GM19351 (cell line): ENCODE measurements around the gene PSTPIP1.
A peak's percentile ranks its signal among the peaks of the same experiment; 100 is the strongest.
"Not testable (repeated sequence)": the region's sequence is repeated elsewhere in the genome, so short reads cannot be mapped to it uniquely, and the experiment has no call there.

Source experiments
- ATAC-seq: cut with Tn5 transposase; IDR thresholded peaks from one replicate; pipeline ENCODE4 v1.9.1; 2021; ENCODE audit warnings: mild to moderate bottlenecking, moderate library complexity; ENCODE audit not compliant: unreplicated experiment

PSTPIP1 gene

DNA sequence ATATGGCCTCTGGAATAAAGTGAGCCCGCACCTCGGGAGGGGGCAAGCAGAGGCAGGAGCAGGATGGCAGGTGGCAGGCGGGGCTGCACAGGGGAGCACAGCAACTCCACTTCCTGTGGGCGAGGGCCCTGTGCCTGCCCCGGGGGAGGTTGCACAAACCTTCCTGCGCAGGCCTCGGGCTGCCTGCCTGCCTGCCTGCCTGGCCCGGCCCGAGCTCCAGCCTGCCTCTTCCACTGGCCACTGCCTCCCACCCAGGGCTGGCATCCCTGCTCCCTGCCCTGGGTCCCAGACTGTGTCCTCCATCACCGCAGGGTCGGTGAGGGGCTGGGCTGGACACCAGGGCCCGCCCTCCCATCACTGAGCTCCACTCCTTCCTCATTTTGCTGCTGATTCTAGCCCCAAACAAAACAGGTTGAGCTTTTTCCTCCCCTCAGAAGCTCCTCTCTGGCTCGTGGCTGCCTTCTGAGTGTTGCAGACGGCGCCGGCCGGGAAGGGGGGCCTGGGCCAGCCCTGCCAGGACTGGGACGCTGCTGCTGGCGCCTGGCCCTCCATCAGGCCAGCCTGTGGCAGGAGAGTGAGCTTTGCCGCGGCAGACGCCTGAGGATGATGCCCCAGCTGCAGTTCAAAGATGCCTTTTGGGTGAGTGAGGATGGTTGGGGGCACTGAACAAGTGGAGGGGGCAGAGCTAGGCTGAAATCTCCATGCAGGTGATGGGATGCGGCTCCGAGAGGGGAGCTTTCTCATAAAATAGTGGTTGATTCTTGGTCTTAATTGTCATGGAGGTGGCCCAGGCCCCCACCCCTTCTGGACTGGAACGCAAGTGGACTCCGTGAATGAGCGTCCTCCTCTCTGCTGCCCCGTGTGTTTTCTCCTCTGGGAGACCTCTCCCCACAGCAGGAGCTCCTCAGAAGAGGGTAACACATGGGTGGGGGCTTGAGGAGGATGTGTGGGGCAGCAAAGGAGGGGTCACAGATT, at the start of gene PSTPIP1:
PSTPIP1 (plus strand) TSS at position 156 of the 975 bp plus-strand sequence; CDS start at position 604, 448 bp downstream.
- ATAC-seq: peak; percentile 52

- ATAC-seq: no peak
Observed at GRCh38 chr15:76945494-76946093, 49.3 kb upstream of the PSTPIP1 start.

DNA sequence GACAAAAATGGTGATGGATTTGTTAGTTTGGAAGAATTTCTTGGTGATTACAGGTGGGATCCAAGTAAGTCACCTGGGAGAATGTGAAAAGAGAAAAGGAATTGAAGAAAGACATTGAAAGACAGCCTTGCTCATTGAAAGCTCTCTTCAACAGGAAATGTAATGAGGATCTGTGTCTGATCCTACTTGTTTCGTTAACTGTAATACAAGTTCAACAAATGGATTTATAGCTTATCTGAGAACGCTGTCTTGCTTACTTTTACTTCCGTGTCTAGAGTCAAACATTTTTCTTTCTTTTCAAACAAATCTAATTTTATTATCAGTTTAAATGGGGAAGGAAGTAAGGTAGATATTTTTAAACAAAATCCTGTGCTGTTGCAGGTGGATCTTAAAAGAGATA, 47.5 kb upstream of the PSTPIP1 start:
- ATAC-seq: no peak

DNA sequence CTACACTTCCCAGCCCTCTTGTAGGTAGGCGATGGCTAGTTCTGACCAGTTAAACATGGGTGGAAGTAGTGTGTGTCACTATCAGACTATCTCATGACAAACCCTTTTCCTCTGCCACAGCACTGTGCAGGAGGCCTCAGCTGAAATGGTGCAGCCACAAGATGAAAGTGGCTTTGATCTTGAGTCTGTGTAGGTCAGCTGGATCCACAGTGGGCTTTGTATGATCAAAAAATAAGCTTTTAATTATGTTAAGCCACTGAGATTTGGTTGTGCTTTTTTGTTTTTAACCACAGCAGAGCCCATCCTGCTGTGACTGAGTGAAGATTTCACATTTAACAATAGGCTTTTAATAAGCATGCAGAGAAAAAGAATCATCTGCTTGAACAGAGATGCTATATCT, 43.7 kb upstream of the PSTPIP1 start:
- no peak for ATAC-seq

GRCh38 chr15:76953913-76954312, 41.0 kb upstream of the PSTPIP1 start:
- ATAC-seq: no peak

GRCh38 chr15:76954744-76955143, 40.2 kb upstream of the PSTPIP1 start:
- ATAC-seq: no peak

DNA sequence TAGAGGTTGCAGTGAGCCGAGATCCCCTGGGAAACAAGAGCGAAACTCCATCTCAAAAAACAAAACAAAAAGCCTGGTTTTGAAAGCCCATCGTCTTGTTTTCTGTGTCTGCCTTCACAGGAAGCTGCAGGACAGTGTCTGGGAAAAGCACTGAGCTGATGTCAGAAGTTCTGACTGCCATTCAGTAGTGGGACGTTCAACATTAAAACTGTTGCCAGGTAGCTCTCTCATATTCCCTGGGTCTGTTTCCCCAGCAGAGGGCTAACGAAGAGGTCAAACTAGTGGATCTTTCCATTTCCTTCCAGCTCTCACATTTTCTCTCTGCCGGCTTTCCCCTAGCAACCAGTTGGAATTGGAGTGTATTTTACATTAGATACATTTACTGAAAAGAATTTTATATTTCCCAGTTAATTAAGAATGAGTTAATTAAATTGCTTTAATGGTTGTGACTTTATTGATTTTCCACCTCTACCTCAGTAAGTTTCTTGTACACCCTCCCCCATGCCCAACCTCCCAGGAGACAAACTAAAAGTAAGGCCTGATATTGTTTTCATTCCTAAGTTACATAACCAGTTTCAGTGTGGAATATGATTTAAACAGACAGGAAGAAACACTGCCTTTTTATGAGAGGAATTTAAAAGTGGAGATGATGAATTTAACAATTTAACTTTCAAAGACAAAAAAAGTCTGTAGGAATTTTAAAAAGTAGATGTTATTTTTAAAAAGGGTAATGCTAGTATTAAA, 33.5 kb upstream of the PSTPIP1 start:
- no peak for ATAC-seq

- ATAC-seq: no peak
Observed at GRCh38 chr15:76962337-76963013, 32.5 kb upstream of the PSTPIP1 start.

DNA sequence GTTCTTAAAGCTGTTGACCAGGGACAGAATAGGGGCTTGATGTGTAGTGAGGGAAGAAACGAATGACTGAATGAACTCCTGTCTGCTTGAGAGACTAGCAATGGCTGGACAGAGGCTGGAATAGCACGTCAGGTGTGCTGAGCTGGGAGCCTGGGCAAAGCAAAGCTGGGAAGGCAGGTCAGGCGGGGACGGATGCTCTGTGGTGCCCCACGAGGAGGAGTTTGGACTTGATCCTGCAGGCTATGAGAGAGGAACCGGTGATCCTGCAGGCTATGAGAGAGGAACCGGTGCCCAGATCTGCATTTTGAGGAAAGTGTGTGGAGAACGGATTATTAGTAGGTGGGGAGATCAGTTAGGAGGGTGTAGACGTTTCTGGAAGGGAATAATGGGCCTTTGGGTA, 31.3 kb upstream of the PSTPIP1 start:
- ATAC-seq: no peak

GRCh38 chr15:76964157-76964556, 30.8 kb upstream of the PSTPIP1 start:
- no peak for ATAC-seq

DNA sequence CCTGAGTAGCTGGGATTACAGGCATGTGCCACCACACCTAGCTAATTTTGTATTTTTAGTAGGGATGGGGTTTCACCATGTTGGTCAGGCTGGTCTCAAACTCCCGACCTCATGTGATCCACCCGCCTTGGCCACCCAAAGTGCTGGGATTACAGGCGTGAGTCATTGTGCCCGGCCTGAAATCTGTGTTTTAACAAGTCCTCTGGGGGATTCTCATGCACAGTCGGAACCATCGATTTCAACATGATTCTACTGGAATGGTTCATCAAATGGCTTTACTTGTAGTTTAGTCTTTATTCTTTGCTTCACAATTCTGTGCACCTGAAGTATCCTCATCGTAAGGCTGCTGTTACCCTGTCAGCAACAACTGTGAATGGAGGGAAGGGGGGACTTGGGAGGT, 28.9 kb upstream of the PSTPIP1 start:
- ATAC-seq: not testable (repeated sequence)

DNA sequence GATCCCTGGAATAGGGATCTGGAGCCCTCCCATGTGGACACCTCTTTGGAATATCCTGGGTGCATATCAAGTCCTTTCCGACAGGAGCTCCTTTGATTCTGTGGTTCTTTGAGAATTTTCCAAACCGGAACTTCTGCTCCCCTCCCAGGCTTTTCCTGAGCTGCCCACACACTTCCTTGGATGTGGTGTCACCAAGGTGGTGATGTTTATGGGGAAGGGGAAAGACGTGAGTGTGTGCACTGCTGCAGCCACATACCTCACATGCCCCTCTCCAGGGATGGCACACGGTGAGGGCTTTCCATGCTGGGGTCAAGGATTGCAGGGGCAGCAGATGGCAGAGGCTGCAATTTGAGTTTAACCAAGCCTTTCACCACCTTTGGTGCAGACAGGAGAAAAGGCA, 27.9 kb upstream of the PSTPIP1 start:
- no peak for ATAC-seq

- ATAC-seq: no peak
Observed at GRCh38 chr15:76968306-76968705, 26.6 kb upstream of the PSTPIP1 start.

GRCh38 chr15:76972389-76973361, 22.3 kb upstream of the PSTPIP1 start:
- no peak for ATAC-seq

GRCh38 chr15:76973362-76973743, 21.6 kb upstream of the PSTPIP1 start:
- ATAC-seq: no peak

DNA sequence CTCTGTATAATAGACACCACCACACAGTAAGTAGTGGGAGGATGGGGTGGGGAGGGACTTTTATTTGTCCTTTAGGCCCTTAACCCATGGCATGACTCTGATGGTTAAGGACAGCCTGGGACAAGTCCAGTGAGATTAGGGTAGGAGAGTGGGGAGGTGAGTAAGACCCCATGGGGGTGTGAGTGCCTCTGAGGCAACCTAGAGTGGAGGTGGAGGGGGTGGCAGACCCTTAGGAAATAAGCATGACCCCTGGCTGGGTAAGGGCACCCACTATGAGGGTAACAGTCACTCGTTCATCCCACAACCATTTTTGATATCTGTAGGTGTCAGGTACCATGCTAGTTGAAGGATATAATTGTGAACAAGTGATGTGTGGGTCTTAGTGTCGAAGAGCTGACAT, 21.0 kb upstream of the PSTPIP1 start:
- no peak for ATAC-seq

DNA sequence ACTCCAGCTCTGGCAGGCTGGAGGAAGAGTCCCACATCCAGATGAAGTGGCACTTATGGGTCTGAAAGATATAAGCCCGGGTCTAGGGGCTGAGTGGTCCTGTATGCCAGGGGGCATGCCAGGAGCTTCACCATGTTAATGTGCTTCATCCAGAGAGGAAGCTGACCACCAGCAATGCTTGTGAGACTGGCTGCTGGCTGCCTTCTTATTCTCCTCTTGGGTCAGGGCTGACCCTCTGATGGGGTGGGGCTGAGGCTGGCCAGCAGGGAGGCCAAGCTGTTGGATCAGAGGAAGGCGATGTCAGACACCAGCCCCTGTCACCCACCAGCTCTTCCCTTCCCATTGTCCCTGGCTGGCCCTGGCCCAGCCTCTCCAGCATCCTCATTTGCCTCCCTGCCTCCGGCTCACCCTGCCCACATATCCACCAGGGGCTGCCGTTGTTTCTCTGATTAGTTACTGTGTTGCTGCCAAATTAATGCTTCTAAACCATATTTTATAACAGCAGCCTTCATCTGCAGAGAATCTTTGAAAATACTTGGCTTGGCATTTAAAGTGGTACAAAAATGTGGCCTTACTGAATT, 20.4 kb upstream of the PSTPIP1 start:
- ATAC-seq: no peak

DNA sequence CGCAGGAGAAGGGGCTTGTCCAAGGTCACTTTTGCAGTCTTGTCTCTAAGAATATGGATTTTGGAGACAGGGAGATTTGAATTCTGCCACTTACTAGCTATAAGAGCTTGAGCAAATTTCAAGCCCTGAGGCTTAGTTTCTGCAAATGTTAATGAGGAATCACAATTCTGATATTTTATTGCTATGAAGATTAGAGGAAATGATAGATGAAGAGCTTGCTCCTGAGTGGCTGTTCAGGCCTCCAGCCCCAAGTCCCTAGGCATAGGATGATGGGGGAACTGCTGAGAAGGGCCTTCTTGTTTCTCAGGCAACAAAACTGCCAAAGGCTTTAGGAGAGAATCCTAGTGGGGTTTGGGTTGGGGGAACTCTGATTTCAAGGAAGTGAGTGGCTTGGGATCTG, 18.8 kb upstream of the PSTPIP1 start:
- ATAC-seq: no peak

DNA sequence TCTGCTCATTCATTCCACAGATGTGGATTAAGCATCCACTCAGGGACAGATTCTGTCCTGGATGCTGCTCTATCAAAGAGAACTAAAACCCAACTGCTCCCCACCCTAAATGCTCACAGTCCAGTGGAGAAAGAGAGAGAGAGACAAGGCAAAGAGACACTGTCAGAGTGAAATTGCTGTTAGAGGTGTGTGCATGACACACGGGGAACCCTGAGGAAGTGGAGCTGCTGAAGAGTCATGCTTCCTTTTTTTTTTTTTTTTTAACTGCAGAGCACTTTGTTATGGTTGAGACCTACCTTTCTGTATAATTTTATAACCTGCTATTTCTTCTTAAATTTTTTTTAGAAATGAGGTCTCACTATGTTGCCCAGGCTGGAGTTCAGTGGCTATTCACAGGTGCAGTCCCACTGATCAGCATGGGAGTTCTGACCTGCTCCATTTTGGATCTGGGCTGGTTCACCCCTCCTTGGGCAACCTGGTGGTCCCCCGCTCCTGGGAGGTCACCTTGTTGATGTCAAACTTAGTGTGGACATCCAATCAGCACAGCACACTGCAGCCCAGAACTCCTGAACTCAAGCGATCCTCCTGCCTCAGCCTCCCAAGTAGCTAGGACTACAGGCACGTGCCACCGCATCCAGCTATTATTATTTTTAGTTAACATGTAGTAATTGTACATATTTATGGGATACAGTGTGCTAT, 18.2 kb upstream of the PSTPIP1 start:
- no peak for ATAC-seq
